GM23338 (cell line): Measurements from ENCODE around the gene IL36B. TPM values are rescaled to one million over a fixed set of nuclear protein-coding genes. Genes with fewer than 3 reads are reported as not detected.

Source experiments
- ATAC-seq: fragments of 200-7000 bp; cut with Tn5 transposase; 3 replicates; pipeline ENCODE4 v1.9.1; 2020
- DNase-seq: peaks from one replicate; pipeline ENCODE4 v3.0.0-alpha.2; 2015; ENCODE audit warnings: low spot score
- H2AFZ ChIP-seq: fragments of 200-600 bp; sonication (generic); 2 replicates; pipeline ENCODE4 v1.8.0; 2016; ENCODE audit warnings: antibody characterized with exemption, mild to moderate bottlenecking, moderate library complexity
- H3F3A ChIP-seq: fragments of 200-600 bp; sonication (generic); replicated peaks from 2 replicates; pipeline ENCODE4 v1.8.0; 2017; ENCODE audit warnings: antibody characterized with exemption, mixed run types, low read depth
- H3K27ac ChIP-seq: fragments of 200-600 bp; sonication (generic); 2 replicates; pipeline ENCODE4 v1.6.1; 2016; ENCODE audit warnings: low read depth
- H3K27me3 ChIP-seq: fragments of 200-600 bp; sonication (generic); 2 replicates; pipeline ENCODE4 v1.8.0; 2016; ENCODE audit warnings: mild to moderate bottlenecking, mixed run types, moderate library complexity; ENCODE audit not compliant: insufficient read depth
- H3K36me3 ChIP-seq: fragments of 200-600 bp; sonication (generic); 2 replicates; pipeline ENCODE4 v1.8.0; 2016; ENCODE audit warnings: mild to moderate bottlenecking; ENCODE audit not compliant: insufficient read depth
- H3K4me1 ChIP-seq: fragments of 200-600 bp; sonication (generic); 2 replicates; pipeline ENCODE4 v1.8.0; 2016; ENCODE audit warnings: mild to moderate bottlenecking, moderate library complexity; ENCODE audit not compliant: insufficient read depth
- H3K4me2 ChIP-seq: fragments of 200-600 bp; sonication (generic); 2 replicates; pipeline ENCODE4 v1.7.1; 2017; ENCODE audit warnings: mixed run types
- H3K4me3 ChIP-seq: fragments of 200-600 bp; sonication (generic); 2 replicates; pipeline ENCODE4 v1.6.1; 2016; ENCODE audit warnings: mixed run types
- H3K79me2 ChIP-seq: fragments of 200-600 bp; sonication (generic); replicated peaks from 2 replicates; pipeline ENCODE4 v1.8.0; 2017; ENCODE audit warnings: mild to moderate bottlenecking; ENCODE audit not compliant: insufficient read depth
- H3K9me2 ChIP-seq: fragments of 200-600 bp; sonication (generic); 2 replicates; pipeline ENCODE4 v1.8.0; 2017; ENCODE audit not compliant: insufficient read depth
- H4K20me1 ChIP-seq: fragments of 200-600 bp; sonication (generic); replicated peaks from 2 replicates; pipeline ENCODE4 v1.8.0; 2017; ENCODE audit warnings: mild to moderate bottlenecking; ENCODE audit not compliant: insufficient read depth
- H3K27ac Mint-ChIP-seq: 2 replicates; pipeline ENCODE4 v1.8.0; 2020; ENCODE audit warnings: inconsistent platforms, mild to moderate bottlenecking, moderate library complexity, mixed read lengths
- H3K27me3 Mint-ChIP-seq: 3 replicates; pipeline ENCODE4 v1.8.0; 2022; ENCODE audit warnings: low read depth, mild to moderate bottlenecking, moderate library complexity, mixed read lengths, inconsistent platforms; ENCODE audit not compliant: insufficient read depth, poor library complexity
- H3K36me3 Mint-ChIP-seq: 3 replicates; pipeline ENCODE4 v1.8.0; 2021; ENCODE audit warnings: low read depth, mild to moderate bottlenecking, inconsistent platforms, moderate library complexity, mixed read lengths
- H3K4me1 Mint-ChIP-seq: 3 replicates; pipeline ENCODE4 v1.8.0; 2020; ENCODE audit warnings: mild to moderate bottlenecking, inconsistent platforms, mixed read lengths
- H3K4me3 Mint-ChIP-seq: 3 replicates; pipeline ENCODE4 v1.8.0; 2021; ENCODE audit warnings: moderate library complexity, mild to moderate bottlenecking, inconsistent platforms, mixed read lengths
- H3K9me3 Mint-ChIP-seq: 3 replicates; pipeline ENCODE4 v1.8.0; 2020; ENCODE audit warnings: moderate library complexity, mild to moderate bottlenecking, inconsistent platforms, mixed read lengths
- EZH2 ChIP-seq: fragments of 200-600 bp; sonication (generic); IDR thresholded peaks from one replicate; pipeline ENCODE4 v1.8.0; 2017; ENCODE audit warnings: antibody characterized with exemption, mild to moderate bottlenecking, low read depth; ENCODE audit not compliant: unreplicated experiment
- JUNB ChIP-seq: IDR thresholded peaks from one replicate; pipeline ENCODE4 v1.6.1; 2016; ENCODE audit warnings: antibody characterized with exemption; ENCODE audit not compliant: unreplicated experiment
- NANOG ChIP-seq: IDR thresholded peaks from 2 replicates; pipeline ENCODE4 v1.6.1; 2016; ENCODE audit warnings: antibody characterized with exemption, borderline replicate concordance
- POLR2AphosphoS5 ChIP-seq: IDR thresholded peaks from 2 replicates; pipeline ENCODE4 v1.6.1; 2016; ENCODE audit warnings: antibody characterized with exemption, low read depth
- REST ChIP-seq: IDR thresholded peaks from one replicate; pipeline ENCODE4 v1.6.1; 2018; ENCODE audit warnings: antibody characterized with exemption; ENCODE audit not compliant: unreplicated experiment
- STAT1 ChIP-seq: IDR thresholded peaks from one replicate; pipeline ENCODE4 v1.6.1; 2016; ENCODE audit warnings: antibody characterized with exemption; ENCODE audit not compliant: unreplicated experiment
- ZNF114 ChIP-seq: fragments of 250-450 bp; sonication (Bioruptor Pico); IDR thresholded peaks from 2 replicates; pipeline ENCODE4 v1.5.0; 2020; ENCODE audit warnings: mild to moderate bottlenecking, moderate library complexity
- ZNF331 ChIP-seq: fragments of 250-450 bp; sonication (Bioruptor Pico); IDR thresholded peaks from 2 replicates; pipeline ENCODE4 v1.5.0; 2020; ENCODE audit warnings: low read depth, mild to moderate bottlenecking, moderate library complexity
- ZNF462 ChIP-seq: fragments of 250-450 bp; sonication (Bioruptor Pico); IDR thresholded peaks from 2 replicates; pipeline ENCODE4 v1.5.0; 2020; ENCODE audit warnings: mild to moderate bottlenecking, moderate library complexity
- polyA plus RNA-seq: library from polyadenylated mRNA; unstranded; fragments of >200 nt; fragmentation: Nextera tagmentation; extraction: Ambion mirVana; gene quantifications from 2 replicates; pipeline ENCODE4 v1.2.1, GENCODE V29; 2016
- total RNA-seq: library from RNA; depleted of rRNA; stranded (reverse); fragments of >200 nt; shearing (Covaris generic); gene quantifications from 2 replicates; pipeline ENCODE4 v1.2.3, GENCODE V29; 2014

IL36B gene
- total and polyA plus RNA-seq, 2 experiments from 2014 or later = not detected

- Histone ChIP-seq H3K9me2 (peaks cover 5% of the 10 kb centered on the region; the same call in 1 of the 2 replicates), H3K4me2 (no peak overlapping the region), H3K4me3 (no peak overlapping the region), H3K27ac (no peak overlapping the region), H3K36me3 (no peaks in the 10 kb centered on the region), H3F3A (no peaks in the 10 kb centered on the region), H3K4me1 (no peaks in the 10 kb centered on the region), H3K27me3 (no peaks in the 10 kb centered on the region), H4K20me1 (no peaks in the 10 kb centered on the region), H2AFZ (no peak overlapping the region), H3K79me2 (no peaks in the 10 kb centered on the region)
- DNase-seq = no peak
- TF ChIP-seq NANOG (no peak), REST (no peak), ZNF462 (no peak), ZNF331 (CRISPR knock-in tag) (no peak), EZH2 (no peak), JUNB (no peak), STAT1 (no peak), POLR2AphosphoS5 (no peak), ZNF114 (no peak)
- H3K4me1 Mint-ChIP-seq = no peaks in the 10 kb centered on the region; the same call in 2 of the 3 replicates
- H3K36me3 Mint-ChIP-seq = peaks cover 3% of the 10 kb centered on the region; the same call in 1 of the 3 replicates
- peaks cover 18% of the 10 kb centered on the region for H3K9me3 Mint-ChIP-seq
- no peak overlapping the region for H3K27ac Mint-ChIP-seq
- no peak for ATAC-seq
- H3K27me3 Mint-ChIP-seq = peaks cover 1% of the 10 kb centered on the region
- no peak overlapping the region for H3K4me3 Mint-ChIP-seq
These were observed 31.4 kb downstream of the IL36B start for GRCh38 chr2:113021312-113021711.
